HEK293T (cell line): ENCODE results near the gene EVI2A.
"Not testable (repeated sequence)": the region's sequence is repeated elsewhere in the genome, so short reads cannot be mapped to it uniquely, and the experiment has no call there.

Experiments used
- CTCF ChIA-PET: fragments of 350-600 bp; formaldehyde crosslinking; extraction: SDS; loops from one replicate; lab custom pipeline; 2021; ENCODE audit warnings: antibody characterized with exemption, inconsistent platforms; lab: Yijun Ruan, JAX
- POLR2A ChIA-PET: fragments of 350-600 bp; formaldehyde crosslinking; extraction: SDS; loops from one replicate; lab custom pipeline; 2020; ENCODE audit warnings: antibody characterized with exemption, inconsistent platforms; lab: Yijun Ruan, JAX
- DNase-seq: peaks from one replicate; pipeline ENCODE4 v3.0.0; 2012; ENCODE audit warnings: mixed read lengths; ENCODE audit errors: extremely low spot score
- ARNT ChIP-seq: fragments of 450-650 bp; IDR thresholded peaks from 2 replicates; pipeline ENCODE4 v1.6.1; 2017; ENCODE audit warnings: mild to moderate bottlenecking
- BHLHE40 ChIP-seq: fragments of 450-650 bp; IDR thresholded peaks from 2 replicates; pipeline ENCODE4 v1.6.1; 2016; ENCODE audit warnings: mild to moderate bottlenecking, moderate library complexity, borderline replicate concordance
- CTBP1 ChIP-seq: fragments of 450-650 bp; IDR thresholded peaks from 2 replicates; pipeline ENCODE4 v1.6.1; 2016; ENCODE audit warnings: borderline replicate concordance
- ELF4 ChIP-seq: fragments of 450-650 bp; IDR thresholded peaks from 2 replicates; pipeline ENCODE4 v1.6.1; 2017; ENCODE audit warnings: antibody characterized with exemption
- FOXA1 ChIP-seq: fragments of 450-650 bp; IDR thresholded peaks from 2 replicates; pipeline ENCODE4 v1.6.1; 2016; ENCODE audit warnings: mild to moderate bottlenecking
- FOXK2 ChIP-seq: fragments of 450-650 bp; IDR thresholded peaks from 2 replicates; pipeline ENCODE4 v1.6.1; 2016; ENCODE audit warnings: mild to moderate bottlenecking
- FOXM1 ChIP-seq: fragments of 450-650 bp; IDR thresholded peaks from 2 replicates; pipeline ENCODE4 v1.6.1; 2017; ENCODE audit warnings: mild to moderate bottlenecking, borderline replicate concordance
- HDGF ChIP-seq: fragments of 450-650 bp; IDR thresholded peaks from 2 replicates; pipeline ENCODE4 v1.6.1; 2017; ENCODE audit warnings: antibody characterized with exemption, borderline replicate concordance
- L3MBTL2 ChIP-seq: fragments of 450-650 bp; conservative IDR thresholded peaks from 2 replicates; pipeline ENCODE4 v1.6.1; 2016; ENCODE audit warnings: mild to moderate bottlenecking
- LEF1 ChIP-seq: fragments of 450-650 bp; IDR thresholded peaks from 2 replicates; pipeline ENCODE4 v1.6.1; 2017; ENCODE audit warnings: mild to moderate bottlenecking, borderline replicate concordance
- NFRKB ChIP-seq: fragments of 450-650 bp; IDR thresholded peaks from 2 replicates; pipeline ENCODE4 v1.6.1; 2016; ENCODE audit warnings: mild to moderate bottlenecking, moderate library complexity
- PKNOX1 ChIP-seq: fragments of 450-650 bp; IDR thresholded peaks from 2 replicates; pipeline ENCODE4 v1.6.1; 2016
- SP1 ChIP-seq: fragments of 450-650 bp; IDR thresholded peaks from 2 replicates; pipeline ENCODE4 v1.6.1; 2017
- SUZ12 ChIP-seq: fragments of 450-650 bp; IDR thresholded peaks from 2 replicates; pipeline ENCODE4 v1.6.1; 2016; ENCODE audit warnings: mild to moderate bottlenecking
- TARDBP ChIP-seq: fragments of 450-650 bp; IDR thresholded peaks from 2 replicates; pipeline ENCODE4 v1.6.1; 2016
- ZNF384 ChIP-seq: fragments of 450-650 bp; IDR thresholded peaks from 2 replicates; pipeline ENCODE4 v1.6.1; 2016

Gene EVI2A

GRCh38 chr17:31349454-31349853 lies 28.0 kb upstream of the EVI2A start:
- POLR2A ChIA-PET: no interaction called here
- TF ChIP-seq HDGF (no peak), FOXM1 (no peak), NFRKB (no peak), CTBP1 (no peak), ELF4 (no peak), BHLHE40 (no peak), LEF1 (no peak), FOXK2 (no peak), SUZ12 (no peak), ZNF384 (no peak), ARNT (no peak), L3MBTL2 (no peak), PKNOX1 (no peak), TARDBP (no peak), FOXA1 (no peak), SP1 (no peak)
- no peak for DNase-seq
- CTCF ChIA-PET: interaction anchor here (0.6 kb wide), 1 partner anchor 28 kb away, joined by 3 read pairs; no protein-coding TSS in a partner anchor

GRCh38 chr17:31345191-31345747 lies 23.8 kb upstream of the EVI2A start:
- POLR2A ChIA-PET, CTCF ChIA-PET: not testable (repeated sequence)

DNA sequence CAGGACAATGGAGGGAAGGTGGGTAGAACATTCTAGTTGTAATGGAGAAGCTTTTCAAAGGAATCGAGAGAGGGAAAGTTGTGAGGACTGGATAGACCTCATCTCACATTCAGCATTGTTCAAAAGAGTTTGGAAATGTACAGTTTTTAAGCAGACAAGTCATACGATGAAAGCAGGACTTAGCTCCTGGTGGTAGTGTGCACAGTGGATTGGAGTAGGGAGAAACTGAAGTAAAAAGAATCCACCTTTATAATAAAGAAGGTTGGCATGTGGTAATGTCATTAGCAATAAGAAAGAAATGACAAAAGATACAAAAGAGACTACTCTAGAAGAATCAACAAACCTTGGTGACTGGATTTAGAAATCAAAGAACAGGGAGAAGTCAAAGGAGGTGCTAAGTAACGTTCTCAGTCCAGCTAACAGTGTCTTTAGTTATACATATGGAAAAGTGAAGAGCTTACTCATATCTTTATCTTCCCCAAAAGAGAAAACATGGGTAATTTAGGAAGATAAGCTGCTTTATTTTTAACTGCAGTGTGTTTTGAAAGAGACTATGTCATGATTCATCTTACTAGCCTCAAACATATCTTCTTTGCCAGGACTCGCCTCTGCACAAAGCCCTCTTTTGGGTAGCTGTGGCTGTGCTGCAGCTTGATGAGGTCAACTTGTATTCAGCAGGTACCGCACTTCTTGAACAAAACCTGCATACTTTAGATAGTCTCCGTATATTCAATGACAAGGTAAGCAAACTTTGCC lies 18.7 kb upstream of the EVI2A start:
- ChIA-PET CTCF (interaction anchor here (0.6 kb wide), 1 partner anchor 8 kb away, joined by 4 read pairs; no protein-coding TSS in a partner anchor), POLR2A (no interaction called here)
- no peak for DNase-seq
- TF ChIP-seq FOXK2: no peak
- TF ChIP-seq ZNF384: no peak
- TF ChIP-seq SUZ12: no peak

More at GRCh38 chr17:31345191-31345747, 23.8 kb upstream of the EVI2A start:
- DNase-seq: not testable (repeated sequence)

- CTCF ChIA-PET: no interaction called here
- POLR2A ChIA-PET: no interaction called here
- TF ChIP-seq LEF1 (no peak), FOXA1 (no peak), ELF4 (no peak), SP1 (no peak), HDGF (no peak), FOXK2 (no peak), L3MBTL2 (no peak), SUZ12 (no peak), FOXM1 (no peak), CTBP1 (no peak), BHLHE40 (no peak), ZNF384 (no peak), NFRKB (no peak), PKNOX1 (no peak), TARDBP (no peak)
- no peak for DNase-seq
Measured at GRCh38 chr17:31329221-31329620, 7.8 kb upstream of the EVI2A start.

DNA sequence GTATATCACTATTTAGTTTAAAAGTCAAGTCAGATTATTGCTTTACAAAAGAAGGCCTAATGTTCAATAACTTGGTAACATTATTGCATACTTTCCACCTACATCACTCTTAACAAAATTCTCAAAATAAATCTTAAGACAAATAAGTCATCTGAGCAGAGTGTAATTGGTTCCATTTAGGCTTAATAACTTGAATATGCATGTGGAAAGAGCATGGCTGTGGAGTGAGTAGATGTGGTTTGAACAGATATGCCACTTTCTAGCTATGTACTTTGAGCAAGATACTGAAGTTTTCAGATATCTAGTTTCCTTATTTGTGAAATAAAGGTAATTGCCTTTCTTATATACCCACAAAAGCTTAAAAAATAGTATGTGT lies 6.7 kb upstream of the EVI2A start:
- POLR2A ChIA-PET: no interaction called here
- DNase-seq: no peak
- no peak for TF ChIP-seq ELF4
- TF ChIP-seq FOXK2: no peak
- TF ChIP-seq LEF1: no peak
- no peak for TF ChIP-seq SUZ12
- TF ChIP-seq FOXM1: no peak
- no peak for TF ChIP-seq NFRKB
- no peak for TF ChIP-seq BHLHE40
- no peak for TF ChIP-seq TARDBP
- TF ChIP-seq PKNOX1: no peak
- TF ChIP-seq FOXA1: no peak
- TF ChIP-seq L3MBTL2: no peak
- TF ChIP-seq ZNF384: no peak
- no peak for TF ChIP-seq HDGF
- no peak for TF ChIP-seq ARNT
- TF ChIP-seq SP1: no peak
- no peak for TF ChIP-seq CTBP1
- CTCF ChIA-PET: no interaction called here

- no peak for DNase-seq
- POLR2A ChIA-PET: no interaction called here
Measured at GRCh38 chr17:31327534-31328159, 6.2 kb upstream of the EVI2A start.

More at GRCh38 chr17:31327534-31328159, 6.2 kb upstream of the EVI2A start:
- CTCF ChIA-PET: no interaction called here
- TF ChIP-seq CTBP1 (no peak), BHLHE40 (no peak), SP1 (no peak)
